Measurements from ENCODE around the gene ELF4. TPM values are rescaled to one million over a fixed set of nuclear protein-coding genes. Genes with fewer than 3 reads are reported as not detected.

Gene ELF4
- total and polyA plus RNA-seq, 3 donors from 2014 or later, result 4.2 to 10.2 (median 5.0) TPM

GRCh38 chrX:130136496-130136895 is 26.2 kb upstream of the ELF4 start:
- intact Hi-C loops (cut with DNase I; ENCODE audit: low total_unique reads), result no loop called here
- H3K9me3 ChIP-seq, result no peaks in the 10 kb centered on the region
- no peak for DNase-seq
- no peaks in the 10 kb centered on the region for H3K27me3 ChIP-seq
- H3K4me1 ChIP-seq, result no peaks in the 10 kb centered on the region
- H3K27ac ChIP-seq, result no peak overlapping the region
- TF ChIP-seq, protein P1, sequence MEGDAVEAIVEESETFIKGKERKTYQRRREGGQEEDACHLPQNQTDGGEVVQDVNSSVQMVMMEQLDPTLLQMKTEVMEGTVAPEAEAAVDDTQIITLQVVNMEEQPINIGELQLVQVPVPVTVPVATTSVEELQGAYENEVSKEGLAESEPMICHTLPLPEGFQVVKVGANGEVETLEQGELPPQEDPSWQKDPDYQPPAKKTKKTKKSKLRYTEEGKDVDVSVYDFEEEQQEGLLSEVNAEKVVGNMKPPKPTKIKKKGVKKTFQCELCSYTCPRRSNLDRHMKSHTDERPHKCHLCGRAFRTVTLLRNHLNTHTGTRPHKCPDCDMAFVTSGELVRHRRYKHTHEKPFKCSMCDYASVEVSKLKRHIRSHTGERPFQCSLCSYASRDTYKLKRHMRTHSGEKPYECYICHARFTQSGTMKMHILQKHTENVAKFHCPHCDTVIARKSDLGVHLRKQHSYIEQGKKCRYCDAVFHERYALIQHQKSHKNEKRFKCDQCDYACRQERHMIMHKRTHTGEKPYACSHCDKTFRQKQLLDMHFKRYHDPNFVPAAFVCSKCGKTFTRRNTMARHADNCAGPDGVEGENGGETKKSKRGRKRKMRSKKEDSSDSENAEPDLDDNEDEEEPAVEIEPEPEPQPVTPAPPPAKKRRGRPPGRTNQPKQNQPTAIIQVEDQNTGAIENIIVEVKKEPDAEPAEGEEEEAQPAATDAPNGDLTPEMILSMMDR (IDR thresholded peaks at IDR 0.05), result no peak
- no peak for TF ChIP-seq POLR2A (IDR thresholded peaks at IDR 0.05)
- 82 to 95% methylated on average over 5 of the region's 5 CpGs for WGBS, 2 donors
- H3K4me3 ChIP-seq, result no peak overlapping the region
- no peaks in the 10 kb centered on the region for H3K36me3 ChIP-seq (ENCODE audit: low read depth, missing control alignments)

DNA sequence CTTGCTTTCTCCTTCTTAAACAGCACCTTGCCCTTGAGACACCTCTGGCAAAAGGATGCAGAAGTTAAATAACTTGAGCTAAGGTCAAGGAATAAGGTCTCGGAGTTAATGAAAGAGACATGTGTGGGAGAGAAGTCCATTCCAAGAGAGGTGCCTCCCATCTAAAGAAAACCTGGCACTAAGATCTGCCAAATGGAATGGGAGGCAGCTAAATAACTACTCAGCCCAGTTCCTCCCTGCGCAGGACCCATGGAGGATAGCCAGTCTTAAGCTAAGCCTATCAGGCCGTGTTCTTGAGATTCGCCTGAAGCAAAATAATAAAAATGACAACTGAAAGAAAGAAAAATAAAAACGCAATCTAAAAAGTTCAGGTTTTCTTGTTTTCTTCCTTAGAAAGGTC is 20.7 kb upstream of the ELF4 start:
- no peaks in the 10 kb centered on the region for H3K27me3 ChIP-seq
- no peak for DNase-seq
- no peak overlapping the region for H3K27ac ChIP-seq
- H3K9me3 ChIP-seq, result no peaks in the 10 kb centered on the region
- intact Hi-C loops (cut with DNase I; ENCODE audit: low total_unique reads), result no loop called here
- no peak overlapping the region for H3K4me3 ChIP-seq
- no peaks in the 10 kb centered on the region for H3K36me3 ChIP-seq (ENCODE audit: low read depth, missing control alignments)
- H3K4me1 ChIP-seq, result no peaks in the 10 kb centered on the region
- no peak for TF ChIP-seq POLR2A (IDR thresholded peaks at IDR 0.05)
- TF ChIP-seq, protein P1 (IDR thresholded peaks at IDR 0.05), result no peak
- WGBS, 2 donors, result 69 to 87% methylated on average over 5 of the region's 5 CpGs

DNA sequence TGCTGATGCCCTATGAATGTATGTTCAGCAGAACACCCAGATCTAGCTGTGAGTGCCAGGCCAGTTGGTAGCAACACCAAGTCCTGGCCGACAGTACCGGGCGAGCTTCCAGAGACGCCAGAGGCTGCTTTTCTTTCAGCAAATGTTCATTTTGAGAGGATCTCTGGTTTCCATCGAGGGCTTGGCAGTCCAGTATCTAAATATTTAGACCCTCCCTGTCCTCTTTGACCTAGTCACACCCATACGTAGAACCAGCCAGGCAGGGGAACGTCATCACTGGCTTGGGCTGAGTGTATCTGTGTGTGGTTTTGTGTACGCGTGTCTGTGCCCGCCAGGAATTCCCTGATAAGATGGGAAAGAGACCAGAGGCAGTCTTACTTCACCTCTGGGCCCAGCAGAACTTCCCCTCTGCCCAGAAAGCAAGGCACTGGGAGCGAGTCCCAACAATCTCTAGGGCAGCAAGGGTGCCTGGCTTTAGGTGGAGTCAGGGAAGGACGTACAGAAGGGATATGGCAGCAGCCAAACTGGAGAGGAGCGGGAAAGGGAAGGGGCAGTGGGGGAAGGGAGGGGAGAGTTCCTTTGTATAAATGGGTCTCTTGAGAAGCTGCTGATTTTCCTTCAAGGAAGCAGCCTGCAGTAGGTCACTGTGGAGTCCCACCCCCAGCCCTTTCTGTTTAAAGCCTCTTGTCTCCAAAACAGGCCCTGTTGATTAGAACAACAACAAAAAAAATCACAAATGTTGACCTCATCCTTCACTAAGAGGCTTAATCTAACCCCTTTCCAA is 15.0 kb upstream of the ELF4 start:
- intact Hi-C loops (cut with DNase I; ENCODE audit: low total_unique reads), result no loop called here
- Histone ChIP-seq H3K27ac (no peak overlapping the region), H3K9me3 (no peaks in the 10 kb centered on the region), H3K36me3 (ENCODE audit: low read depth, missing control alignments) (no peaks in the 10 kb centered on the region), H3K27me3 (no peaks in the 10 kb centered on the region), H3K4me1 (peaks cover 3% of the 10 kb centered on the region), H3K4me3 (no peak overlapping the region)
- 78 to 85% methylated on average over 4 to 12 of the region's 13 CpGs for WGBS, 2 donors
- DNase-seq, result no peak
- no peak for TF ChIP-seq POLR2A (IDR thresholded peaks at IDR 0.05)
- TF ChIP-seq, protein P1 (IDR thresholded peaks at IDR 0.05), result no peak

DNA sequence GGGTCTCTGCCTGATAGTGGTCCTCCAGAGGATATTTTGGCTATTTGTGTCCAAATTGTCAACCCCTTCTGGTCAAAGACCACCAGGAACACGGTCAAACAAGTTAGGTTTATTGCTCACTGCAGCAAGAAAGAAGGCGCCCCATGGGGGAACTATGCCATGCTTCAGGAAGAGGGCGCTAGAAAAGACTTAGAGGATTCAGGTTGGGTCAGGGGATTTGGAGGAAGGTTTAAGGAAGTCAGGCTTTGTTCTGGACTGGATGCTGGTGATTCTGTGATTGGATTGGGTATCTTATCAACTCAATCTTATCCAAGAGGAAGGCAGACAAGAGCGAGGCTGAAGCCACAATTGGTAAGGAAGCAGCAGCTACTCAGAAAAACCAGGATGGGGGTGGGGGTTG is 14.3 kb upstream of the ELF4 start:
- H3K27me3 ChIP-seq, result no peaks in the 10 kb centered on the region
- H3K4me3 ChIP-seq, result no peak overlapping the region
- TF ChIP-seq POLR2A (IDR thresholded peaks at IDR 0.05), result no peak
- TF ChIP-seq, protein P1 (IDR thresholded peaks at IDR 0.05), result no peak
- peaks cover 3% of the 10 kb centered on the region for H3K4me1 ChIP-seq
- intact Hi-C loops (cut with DNase I; ENCODE audit: low total_unique reads), result no loop called here
- no peak for DNase-seq
- H3K9me3 ChIP-seq, result no peaks in the 10 kb centered on the region
- no peaks in the 10 kb centered on the region for H3K36me3 ChIP-seq (ENCODE audit: low read depth, missing control alignments)
- WGBS, 2 donors, result 91 to 93% methylated on average over 3 to 4 of the region's 4 CpGs
- H3K27ac ChIP-seq, result no peak overlapping the region

DNA sequence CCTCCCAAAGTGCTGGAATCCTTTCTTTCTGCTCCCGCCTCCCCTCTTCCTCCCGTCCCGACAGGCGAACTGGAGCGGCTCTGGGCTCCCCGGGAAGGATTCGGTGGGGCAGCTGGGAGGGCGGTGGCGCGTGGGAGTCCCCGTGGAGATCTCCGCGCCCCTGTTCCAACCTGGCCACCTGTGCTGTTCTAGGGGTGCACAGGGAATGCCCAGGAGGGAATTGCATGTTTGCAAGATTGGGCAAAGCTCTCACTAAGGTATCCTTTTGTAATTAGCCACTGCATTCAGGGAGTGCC is 11.2 kb upstream of the ELF4 start:
- no peak for DNase-seq
- Histone ChIP-seq H3K27me3 (no peaks in the 10 kb centered on the region), H3K9me3 (no peaks in the 10 kb centered on the region), H3K4me1 (peaks cover 6% of the 10 kb centered on the region), H3K4me3 (no peak overlapping the region), H3K36me3 (ENCODE audit: low read depth, missing control alignments) (no peaks in the 10 kb centered on the region), H3K27ac (peak overlapping the region in 1 of 2 donors; percentile 36)
- 50 to 62% methylated on average over 6 to 13 of the region's 13 CpGs for WGBS, 2 donors
- no peak for TF ChIP-seq POLR2A (IDR thresholded peaks at IDR 0.05)
- TF ChIP-seq, protein P1 (IDR thresholded peaks at IDR 0.05), result no peak
- intact Hi-C loops (cut with DNase I; ENCODE audit: low total_unique reads), result no loop called here

Measured in testis (tissue), 3 donors.